HepG2 (cell line): Measurements from ENCODE around the gene TBC1D16. TPM values are rescaled to one million over a fixed set of nuclear protein-coding genes. Genes with fewer than 3 reads are reported as not detected.
"Not testable (repeated sequence)": the region's sequence is repeated elsewhere in the genome, so short reads cannot be mapped to it uniquely, and the experiment has no call there.

Experiments
- ATAC-seq: fragments of 200-7000 bp; cut with Tn5 transposase; 3 replicates; pipeline ENCODE4 v1.9.1; 2020; ENCODE audit warnings: mild to moderate bottlenecking, moderate library complexity
- BruUV-seq: library from RNA; stranded (reverse); fragments of 400-500 nt; replicated peaks from 2 replicates; lab custom pipeline; 2021; lab: Mats Ljungman, UMichigan
- CTCF ChIA-PET: fragments of 300-600 bp; formaldehyde crosslinking; extraction: SDS; loops from one replicate; lab custom pipeline; 2021; ENCODE audit warnings: low total read pairs, inconsistent platforms, low intra/inter-chr PET ratio; lab: Yijun Ruan, JAX
- POLR2A ChIA-PET: fragments of 350-600 bp; sonication (Branson Sonifier 250); formaldehyde crosslinking; loops from one replicate; lab custom pipeline; 2020; ENCODE audit warnings: antibody characterized with exemption, inconsistent platforms; lab: Yijun Ruan, JAX
- DNase-seq: peaks from one replicate; pipeline ENCODE4 v3.0.0-alpha.2; 2015; ENCODE audit warnings: low spot score
- FAIRE-seq: peaks from 3 replicates; lab custom pipeline; 2011; peaks lifted over from hg19 to GRCh38; lab: Jason Lieb, UNC
- H2AFZ ChIP-seq: one replicate; pipeline ENCODE4 v1.6.1; 2011; ENCODE audit warnings: low read length, inconsistent platforms
- H3K27ac ChIP-seq: fragments of 300-600 bp; 3 replicates; pipeline ENCODE4 v1.8.0; 2011; ENCODE audit warnings: mixed run types, mild to moderate bottlenecking, mixed read lengths, low read length, inconsistent platforms; ENCODE audit not compliant: insufficient read depth; ENCODE audit errors: extremely low read length
- H3K27me3 ChIP-seq, 2 experiments: fragments of 200-600 bp in 1 of 2; 2 replicates in 1 of 2; 3 replicates in 1 of 2; pipeline versions ENCODE4 v1.6.0 to v1.8.0; 2011; ENCODE audit warnings: low read length in 2 of 2, mild to moderate bottlenecking in 2 of 2, moderate library complexity in 2 of 2, inconsistent platforms in 1 of 2; ENCODE audit not compliant: insufficient read depth in 2 of 2, control insufficient read depth in 1 of 2
- H3K36me3 ChIP-seq, 2 experiments: fragments of 200-600 bp in 1 of 2; replicated peaks in 1 of 2; 2 replicates in 1 of 2; 3 replicates in 1 of 2; pipeline versions ENCODE4 v1.5.1 to v1.8.0; 2011; ENCODE audit warnings: low read length in 2 of 2, inconsistent platforms in 1 of 2; ENCODE audit not compliant: insufficient read depth in 2 of 2, control insufficient read depth in 1 of 2
- H3K4me1 ChIP-seq: 2 replicates; pipeline ENCODE4 v1.5.1; 2012; ENCODE audit warnings: low read length, inconsistent platforms; ENCODE audit not compliant: insufficient read depth
- H3K4me2 ChIP-seq: 2 replicates; pipeline ENCODE4 v1.6.0; 2011; ENCODE audit warnings: low read depth, low read length, inconsistent platforms
- H3K4me3 ChIP-seq, 3 experiments: fragments of 200-600 bp in 1 of 3; sonication (generic), shearing (Covaris generic) in 1 of 3; replicated peaks in 1 of 3; 2 replicates each; pipeline ENCODE4 v1.5.1; 2011 to 2016; ENCODE audit warnings: low read length in 3 of 3, inconsistent platforms in 2 of 3, low read depth in 2 of 3, mild to moderate bottlenecking in 2 of 3, control low read depth in 1 of 3, mixed read lengths in 1 of 3; ENCODE audit not compliant: insufficient read depth in 1 of 3
- H3K79me2 ChIP-seq: one replicate; pipeline ENCODE4 v1.6.1; 2011; ENCODE audit warnings: low read length, inconsistent platforms; ENCODE audit not compliant: insufficient read depth
- H3K9ac ChIP-seq: 2 replicates; pipeline ENCODE4 v1.6.0; 2011; ENCODE audit warnings: mild to moderate bottlenecking, low read depth, low read length, inconsistent platforms; ENCODE audit not compliant: insufficient read depth
- H3K9me3 ChIP-seq: 2 replicates; pipeline ENCODE4 v1.5.1; 2012; ENCODE audit warnings: mild to moderate bottlenecking, low read length
- H4K20me1 ChIP-seq: 2 replicates; pipeline ENCODE4 v1.6.0; 2011; ENCODE audit warnings: inconsistent platforms, mild to moderate bottlenecking, low read length, moderate library complexity; ENCODE audit not compliant: insufficient read depth
- EP300 ChIP-seq, 3 experiments: sonication (generic) in 1 of 3; formaldehyde crosslinking in 1 of 3; IDR thresholded peaks; 2 replicates each; pipeline versions ENCODE4 v1.5.1 to v1.6.1; 2011 to 2020; ENCODE audit warnings: low read depth in 2 of 3, low read length in 2 of 3, borderline replicate concordance in 1 of 3, improper control_type of control experiment in 1 of 3, mild to moderate bottlenecking in 1 of 3, missing genetic modification reagents in 1 of 3, moderate library complexity in 1 of 3
- GFI1 ChIP-seq: sonication (generic); formaldehyde crosslinking; IDR thresholded peaks from 2 replicates; pipeline ENCODE4 v1.5.0; 2020; ENCODE audit warnings: missing genetic modification reagents, mild to moderate bottlenecking, borderline replicate concordance
- MAFF ChIP-seq: IDR thresholded peaks from 2 replicates; pipeline ENCODE4 v1.6.1; 2011; ENCODE audit warnings: low read depth, low read length, improper control_type of control experiment
- MAFK ChIP-seq, 2 experiments: IDR thresholded peaks in 1 of 2; conservative IDR thresholded peaks in 1 of 2; 2 replicates each; pipeline ENCODE4 v1.6.1; 2011; ENCODE audit warnings: improper control_type of control experiment in 2 of 2, low read length in 2 of 2
- MIER3 ChIP-seq: IDR thresholded peaks from 2 replicates; pipeline ENCODE4 v1.6.1; 2016; ENCODE audit warnings: missing compliant biosample characterization, borderline replicate concordance
- RAD21 ChIP-seq: fragments of 450-650 bp; formaldehyde crosslinking; IDR thresholded peaks from 2 replicates; pipeline ENCODE4 v1.5.0; 2020; ENCODE audit warnings: mild to moderate bottlenecking
- SALL1 ChIP-seq: sonication (generic); formaldehyde crosslinking; IDR thresholded peaks from 2 replicates; pipeline ENCODE4 v1.8.0; 2022; ENCODE audit warnings: mild to moderate bottlenecking, missing genetic modification reagents
- TAF15 ChIP-seq: fragments of 200-400 bp; formaldehyde crosslinking; IDR thresholded peaks from one replicate; pipeline ENCODE4 v1.6.1; 2018; ENCODE audit warnings: mild to moderate bottlenecking, low read depth, low read length; ENCODE audit not compliant: poor library complexity, severe bottlenecking
- ZNF207 ChIP-seq: fragments of 450-650 bp; IDR thresholded peaks from 2 replicates; pipeline ENCODE4 v1.6.1; 2016; ENCODE audit warnings: antibody characterized with exemption, borderline replicate concordance
- ZNF292 ChIP-seq: sonication (generic); formaldehyde crosslinking; IDR thresholded peaks from 2 replicates; pipeline ENCODE4 v1.8.1; 2022; ENCODE audit warnings: mild to moderate bottlenecking, low read depth, missing genetic modification reagents, borderline replicate concordance
- ZNF761 ChIP-seq: sonication (generic); formaldehyde crosslinking; conservative IDR thresholded peaks from 2 replicates; pipeline ENCODE4 v1.4.0; 2020; ENCODE audit warnings: mild to moderate bottlenecking, missing genetic modification reagents
- WGBS: methylation state at CpG from one replicate; pipeline ENCODE4 v1.1.6; 2017; ENCODE audit warnings: low lambda C conversion rate; 5-methylcytosine and 5-hydroxymethylcytosine counted together
- in situ Hi-C: cut with HindIII; loops from 2 replicates; pipeline ENCODE4 v1.10.0; 2017; ENCODE audit warnings: low pct_unique_long_range_greater_than_20kb; ENCODE audit not compliant: extremely low pct_ligation_motif_present
- intact Hi-C: fragments of 100-400 bp; cut with micrococcal nuclease; formaldehyde crosslinking; loops from one replicate; pipeline ENCODE4 v1.10.0; 2022; ENCODE audit not compliant: unreplicated experiment
- polyA plus RNA-seq, 8 experiments: library from polyadenylated mRNA; depleted of rRNA in 3 of 8; stranded (reverse) in 7 of 8; unstranded in 1 of 8; fragments of >200 nt; fragmentation: Illumina TruSeq in 4 of 8; extraction: Trizol in 4 of 8; gene quantifications; 2 replicates each; pipeline versions ENCODE4 v1.2.1 to v1.2.3, GENCODE V29; 2011 to 2016; ENCODE audit warnings: low read depth in 4 of 8, missing spikeins in 1 of 8, mixed read lengths in 1 of 8; ENCODE audit not compliant: insufficient read depth in 1 of 8
- total RNA-seq, 5 experiments: library from RNA; depleted of rRNA; stranded (reverse); fragments of >200 nt; fragmentation: Illumina TruSeq; extraction: Trizol; gene quantifications; 2 replicates each; pipeline ENCODE4 v1.2.3, GENCODE V29; 2016; ENCODE audit warnings: low read depth in 1 of 5
- TF ChIP-seq, protein P1 (sequence below): fragments of 450-650 bp; IDR thresholded peaks from 2 replicates; pipeline ENCODE4 v1.6.1; 2016

The TBC1D16 gene
- total and polyA plus RNA-seq, 2 of the 13 experiments (the other 11 are each of a cell fraction or from before 2014, with no cell fraction given), result 14.9 to 24.9 TPM

DNA sequence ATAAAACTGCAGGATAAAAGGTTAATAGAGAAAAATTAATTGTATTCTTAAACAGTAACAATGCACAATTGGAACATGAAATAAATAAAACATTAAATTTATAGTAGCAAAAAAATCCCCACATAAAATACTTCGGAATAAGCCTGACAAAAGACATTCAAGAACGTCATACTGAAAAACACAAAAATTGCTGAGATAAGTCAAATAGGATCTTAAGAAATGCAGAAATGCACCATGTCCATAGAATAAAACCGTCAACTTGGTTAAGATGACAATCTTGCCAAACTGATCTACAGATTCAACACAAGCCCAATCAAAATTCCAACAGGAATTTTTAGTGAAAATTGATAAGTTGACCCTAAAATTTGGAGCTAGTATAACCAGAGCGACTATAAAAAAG, 76.6 kb downstream of the TBC1D16 start:
- 95% methylated on average over 4 of the region's 4 CpGs for WGBS
- Histone ChIP-seq H3K79me2 (no peaks in the 10 kb centered on the region), H3K36me3 (no peaks in the 10 kb centered on the region; a peak in 1 of 5 replicates), H3K4me1 (0 out of 2 replicates have a peak, but pooled peaks cover 1% of the 10 kb centered on the region), H3K4me2 (no peak overlapping the region), H3K27me3 (no peaks in the 10 kb centered on the region), H2AFZ (no peak overlapping the region), H3K27ac (no peak overlapping the region), H3K9ac (no peak overlapping the region), H3K4me3 (no peak overlapping the region), H3K9me3 (no peaks in the 10 kb centered on the region), H4K20me1 (no peaks in the 10 kb centered on the region)
- ATAC-seq, result no peak
- intact Hi-C loops, result no loop called here
- TF ChIP-seq, protein P1, sequence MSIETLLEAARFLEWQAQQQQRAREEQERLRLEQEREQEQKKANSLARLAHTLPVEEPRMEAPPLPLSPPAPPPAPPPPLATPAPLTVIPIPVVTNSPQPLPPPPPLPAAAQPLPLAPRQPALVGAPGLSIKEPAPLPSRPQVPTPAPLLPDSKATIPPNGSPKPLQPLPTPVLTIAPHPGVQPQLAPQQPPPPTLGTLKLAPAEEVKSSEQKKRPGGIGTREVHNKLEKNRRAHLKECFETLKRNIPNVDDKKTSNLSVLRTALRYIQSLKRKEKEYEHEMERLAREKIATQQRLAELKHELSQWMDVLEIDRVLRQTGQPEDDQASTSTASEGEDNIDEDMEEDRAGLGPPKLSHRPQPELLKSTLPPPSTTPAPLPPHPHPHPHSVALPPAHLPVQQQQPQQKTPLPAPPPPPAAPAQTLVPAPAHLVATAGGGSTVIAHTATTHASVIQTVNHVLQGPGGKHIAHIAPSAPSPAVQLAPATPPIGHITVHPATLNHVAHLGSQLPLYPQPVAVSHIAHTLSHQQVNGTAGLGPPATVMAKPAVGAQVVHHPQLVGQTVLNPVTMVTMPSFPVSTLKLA, result no peak
- TF ChIP-seq TAF15 (no peak), MAFK (conservative IDR thresholded peaks at IDR 0.05 in 1 of 2, IDR thresholded peaks at IDR 0.05 in 1 of 2; ENCODE audit: low read length in 2 of 2) (peak; percentile 26 to 75; a peak in 3 of 4 replicates), EP300 (IDR thresholded peaks at IDR 0.05; ENCODE audit: low read depth in 2 of 2, low read length in 2 of 2) (no peak), EP300 (CRISPR knock-in tag; IDR thresholded peaks at IDR 0.05; ENCODE audit: borderline replicate concordance) (no peak), MAFF (peak; percentile 46; the same call in 1 of the 2 replicates)
- no TSS peak for BruUV-seq
- POLR2A ChIA-PET, result no interaction called here
- FAIRE-seq, result no peak
- no peak for DNase-seq
- CTCF ChIA-PET, result no interaction called here
- in situ Hi-C loops, result no loop called here

DNA sequence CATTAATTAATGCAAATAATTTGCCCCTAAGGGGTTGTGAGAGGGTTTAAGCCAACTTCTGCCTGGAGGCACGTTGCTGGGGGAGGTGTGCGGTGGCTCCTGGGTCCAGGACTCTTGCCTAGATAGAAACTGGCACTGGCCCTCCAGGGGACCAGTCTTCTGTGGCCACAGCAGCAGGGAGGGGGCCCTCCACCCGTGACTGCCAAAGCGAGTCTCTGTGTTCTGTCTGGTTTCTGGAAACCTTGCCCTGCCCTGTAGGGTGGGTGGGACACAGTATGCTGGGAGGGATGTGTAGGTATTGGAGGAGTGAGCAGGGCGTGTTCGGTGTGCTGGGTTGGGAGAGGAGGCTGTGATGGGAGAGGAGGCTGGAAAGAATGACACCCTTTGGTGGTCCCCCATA, 78.8 kb downstream of the TBC1D16 start:
- no peak for ATAC-seq
- Histone ChIP-seq H3K9ac (no peak overlapping the region), H3K79me2 (no peaks in the 10 kb centered on the region), H3K4me1 (peaks cover 23% of the 10 kb centered on the region), H3K4me3 (no peak overlapping the region), H2AFZ (no peak overlapping the region), H3K27ac (no peak overlapping the region), H3K4me2 (no peak overlapping the region), H4K20me1 (no peaks in the 10 kb centered on the region), H3K36me3 (no peaks in the 10 kb centered on the region; a peak in 1 of 5 replicates), H3K9me3 (no peaks in the 10 kb centered on the region), H3K27me3 (no peaks in the 10 kb centered on the region)
- no peak for FAIRE-seq
- in situ Hi-C loops (no loop called here), intact Hi-C loops (no loop called here)
- 99% methylated on average over 6 of the region's 6 CpGs for WGBS
- ChIA-PET POLR2A (interaction anchor here (1.4 kb wide), 1 partner anchor 31 kb away, joined by 3 read pairs; no protein-coding TSS in a partner anchor), CTCF (no interaction called here)
- no TSS peak for BruUV-seq
- DNase-seq, result no peak
- TF ChIP-seq ZNF292 (CRISPR knock-in tag) (no peak), ZNF207 (no peak), RAD21 (CRISPR knock-in tag) (no peak), GFI1 (CRISPR knock-in tag) (no peak), MIER3 (no peak), SALL1 (CRISPR knock-in tag) (no peak), ZNF761 (CRISPR knock-in tag) (no peak)
- TF ChIP-seq, all 625 proteins: peak for 0

DNA sequence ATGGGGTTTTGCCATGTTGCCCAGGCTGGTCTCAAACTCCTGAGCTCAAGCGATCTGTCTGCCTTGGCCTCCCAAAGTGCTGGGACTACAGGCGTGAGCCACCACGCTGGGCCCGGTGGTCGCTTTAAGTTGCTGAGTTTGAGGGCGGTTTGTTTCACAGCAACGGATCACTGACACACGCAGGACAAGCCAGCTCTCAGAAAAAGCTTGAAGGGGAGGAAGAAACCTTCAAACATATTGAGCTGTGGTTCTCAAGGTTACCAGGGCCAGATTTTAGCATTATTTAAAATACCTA, 79.3 kb downstream of the TBC1D16 start:
- BruUV-seq, result not testable (repeated sequence)
- WGBS, result 98% methylated on average over 8 of the region's 8 CpGs

More for the DNA sequence above, 79.3 kb downstream of the TBC1D16 start:
- CTCF ChIA-PET, FAIRE-seq, in situ Hi-C loops, H3K9me3 ChIP-seq, H3K4me3 ChIP-seq, H3K27me3 ChIP-seq, H3K9ac ChIP-seq, H3K79me2 ChIP-seq, intact Hi-C loops, H2AFZ ChIP-seq, H3K27ac ChIP-seq, H3K36me3 ChIP-seq, H4K20me1 ChIP-seq, H3K4me2 ChIP-seq, ATAC-seq, DNase-seq: not testable (repeated sequence)
- peaks cover 26% of the 10 kb centered on the region for H3K4me1 ChIP-seq
- POLR2A ChIA-PET, result interaction anchor here (0.6 to 1.4 kb wide), 2 partner anchors 30 to 32 kb away, joined by 3 read pairs; no protein-coding TSS in a partner anchor
